ENCODE measurements around the gene SLC44A1.

The SLC44A1 gene

GRCh38 chr9:105236261-105236660, 8.2 kb upstream of the SLC44A1 start:
- Histone ChIP-seq H3K4ac (ENCODE audit: low read depth, low read length) (no peak overlapping the region), H2AFZ (ENCODE audit: insufficient read depth, low read length, poor library complexity) (no peak overlapping the region), H4K12ac (ENCODE audit: low read depth, low read length) (no peak overlapping the region), H3K4me3 (ENCODE audit: low read depth, low read length) (no peak overlapping the region), H3K14ac (ENCODE audit: low read length) (no peak overlapping the region), H3K4me2 (ENCODE audit: low read length) (no peak overlapping the region), H2BK120ac (ENCODE audit: insufficient read depth, low read length, poor library complexity) (no peak overlapping the region), H3K18ac (ENCODE audit: low read length) (no peak overlapping the region), H3K23ac (ENCODE audit: low read length) (no peak overlapping the region), H3K79me1 (ENCODE audit: low read length) (peaks cover under 1% of the 10 kb centered on the region), H3K9me3 (ENCODE audit: insufficient read depth, low read depth, low read length) (no peaks in the 10 kb centered on the region), H3K27me3 (ENCODE audit: insufficient read depth, low read length) (no peaks in the 10 kb centered on the region), H3K4me1 (ENCODE audit: control insufficient read depth in 1 of 2, insufficient read depth in 2 of 2, low read length in 2 of 2) (peaks cover under 1% of the 10 kb centered on the region in 2 experiments), H3K36me3 (ENCODE audit: control insufficient read depth in 1 of 2, insufficient read depth in 2 of 2, low read length in 2 of 2) (no peaks in the 10 kb centered on the region), H2BK12ac (ENCODE audit: low read length) (no peak overlapping the region), H2BK5ac (ENCODE audit: low read depth, low read length, poor library complexity) (no peak overlapping the region), H3K9ac (ENCODE audit: low read length) (no peak overlapping the region), H2AK5ac (ENCODE audit: low read length) (no peak overlapping the region), H4K91ac (ENCODE audit: low read depth, low read length) (no peak overlapping the region), H3K79me2 (ENCODE audit: control insufficient read depth, insufficient read depth, low read length, poor library complexity) (no peaks in the 10 kb centered on the region), H4K8ac (ENCODE audit: low read depth, low read length) (no peak overlapping the region), H3K27ac (ENCODE audit: low read depth, low read length) (no peak overlapping the region)
- WGBS (ENCODE audit: extremely low coverage, insufficient coverage, insufficient read length) = no CpG with 5 or more reads among the region's 1 CpG
- DNase-seq = no peak

DNA sequence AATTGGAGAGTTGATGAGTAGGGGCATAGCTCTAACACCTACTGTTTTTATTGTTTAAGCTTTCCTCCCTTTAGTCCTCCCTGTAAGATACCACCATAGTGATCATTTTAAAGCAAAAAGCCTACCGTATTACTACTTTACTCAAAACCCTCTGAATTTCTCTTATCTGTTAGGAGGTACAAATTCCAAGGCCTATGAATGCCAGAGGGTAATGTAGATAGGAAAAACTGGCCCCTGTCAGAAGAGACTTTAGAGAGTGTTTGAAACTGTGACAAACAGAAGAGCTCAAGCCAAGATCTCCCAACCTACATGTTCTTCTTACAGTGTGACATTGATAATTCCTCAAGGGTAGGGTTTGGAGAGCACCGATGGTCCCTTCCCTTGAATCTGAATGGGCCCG, 7.2 kb upstream of the SLC44A1 start:
- Histone ChIP-seq H3K23ac (ENCODE audit: low read length) (no peak overlapping the region), H3K4me3 (ENCODE audit: low read depth, low read length) (no peak overlapping the region), H3K9ac (ENCODE audit: low read length) (no peak overlapping the region), H3K27me3 (ENCODE audit: insufficient read depth, low read length) (no peaks in the 10 kb centered on the region), H4K91ac (ENCODE audit: low read depth, low read length) (no peak overlapping the region), H2AFZ (ENCODE audit: insufficient read depth, low read length, poor library complexity) (no peak overlapping the region), H4K12ac (ENCODE audit: low read depth, low read length) (no peak overlapping the region), H3K79me1 (ENCODE audit: low read length) (peaks cover 2% of the 10 kb centered on the region), H4K8ac (ENCODE audit: low read depth, low read length) (no peak overlapping the region), H3K79me2 (ENCODE audit: control insufficient read depth, insufficient read depth, low read length, poor library complexity) (no peaks in the 10 kb centered on the region), H3K9me3 (ENCODE audit: insufficient read depth, low read depth, low read length) (no peaks in the 10 kb centered on the region), H3K18ac (ENCODE audit: low read length) (no peak overlapping the region), H3K4ac (ENCODE audit: low read depth, low read length) (no peak overlapping the region), H2BK120ac (ENCODE audit: insufficient read depth, low read length, poor library complexity) (no peak overlapping the region), H3K4me2 (ENCODE audit: low read length) (no peak overlapping the region), H3K36me3 (ENCODE audit: control insufficient read depth in 1 of 2, insufficient read depth in 2 of 2, low read length in 2 of 2) (no peaks in the 10 kb centered on the region), H3K27ac (ENCODE audit: low read depth, low read length) (no peak overlapping the region), H3K4me1 (ENCODE audit: control insufficient read depth in 1 of 2, insufficient read depth in 2 of 2, low read length in 2 of 2) (peaks cover 3 to 5% of the 10 kb centered on the region in 2 experiments), H3K14ac (ENCODE audit: low read length) (no peak overlapping the region), H2BK12ac (ENCODE audit: low read length) (no peak overlapping the region), H2AK5ac (ENCODE audit: low read length) (no peak overlapping the region), H2BK5ac (ENCODE audit: low read depth, low read length, poor library complexity) (no peak overlapping the region)
- no peak for DNase-seq
- WGBS (ENCODE audit: extremely low coverage, insufficient coverage, insufficient read length) = no CpG with 5 or more reads among the region's 3 CpGs

GRCh38 chr9:105238302-105238701, 6.1 kb upstream of the SLC44A1 start:
- H3K23ac ChIP-seq (ENCODE audit: low read length) = no peak overlapping the region
- H3K27ac ChIP-seq (ENCODE audit: low read depth, low read length) = no peak overlapping the region
- WGBS (ENCODE audit: extremely low coverage, insufficient coverage, insufficient read length) = no CpG with 5 or more reads among the region's 3 CpGs
- no peak overlapping the region for H2BK12ac ChIP-seq (ENCODE audit: low read length)
- H2BK120ac ChIP-seq (ENCODE audit: insufficient read depth, low read length, poor library complexity) = no peak overlapping the region
- no peaks in the 10 kb centered on the region for H3K36me3 ChIP-seq (ENCODE audit: control insufficient read depth in 1 of 2, insufficient read depth in 2 of 2, low read length in 2 of 2)
- DNase-seq = peak in 1 of 2 donors; percentile 15
- H3K14ac ChIP-seq (ENCODE audit: low read length) = no peak overlapping the region
- no peak overlapping the region for H3K4me3 ChIP-seq (ENCODE audit: low read depth, low read length)
- H3K9me3 ChIP-seq (ENCODE audit: insufficient read depth, low read depth, low read length) = no peaks in the 10 kb centered on the region
- H3K79me1 ChIP-seq (ENCODE audit: low read length) = peaks cover 2% of the 10 kb centered on the region
- H2AK5ac ChIP-seq (ENCODE audit: low read length) = no peak overlapping the region
- no peaks in the 10 kb centered on the region for H3K27me3 ChIP-seq (ENCODE audit: insufficient read depth, low read length)
- no peak overlapping the region for H3K4ac ChIP-seq (ENCODE audit: low read depth, low read length)
- H3K9ac ChIP-seq (ENCODE audit: low read length) = no peak overlapping the region
- H4K8ac ChIP-seq (ENCODE audit: low read depth, low read length) = no peak overlapping the region
- no peak overlapping the region for H2AFZ ChIP-seq (ENCODE audit: insufficient read depth, low read length, poor library complexity)
- H3K4me2 ChIP-seq (ENCODE audit: low read length) = no peak overlapping the region
- no peak overlapping the region for H2BK5ac ChIP-seq (ENCODE audit: low read depth, low read length, poor library complexity)
- no peak overlapping the region for H4K91ac ChIP-seq (ENCODE audit: low read depth, low read length)
- no peak overlapping the region for H4K12ac ChIP-seq (ENCODE audit: low read depth, low read length)
- no peaks in the 10 kb centered on the region for H3K79me2 ChIP-seq (ENCODE audit: control insufficient read depth, insufficient read depth, low read length, poor library complexity)
- H3K4me1 ChIP-seq (ENCODE audit: control insufficient read depth in 1 of 2, insufficient read depth in 2 of 2, low read length in 2 of 2) = peaks cover 3 to 5% of the 10 kb centered on the region in 2 experiments
- H3K18ac ChIP-seq (ENCODE audit: low read length) = no peak overlapping the region

DNA sequence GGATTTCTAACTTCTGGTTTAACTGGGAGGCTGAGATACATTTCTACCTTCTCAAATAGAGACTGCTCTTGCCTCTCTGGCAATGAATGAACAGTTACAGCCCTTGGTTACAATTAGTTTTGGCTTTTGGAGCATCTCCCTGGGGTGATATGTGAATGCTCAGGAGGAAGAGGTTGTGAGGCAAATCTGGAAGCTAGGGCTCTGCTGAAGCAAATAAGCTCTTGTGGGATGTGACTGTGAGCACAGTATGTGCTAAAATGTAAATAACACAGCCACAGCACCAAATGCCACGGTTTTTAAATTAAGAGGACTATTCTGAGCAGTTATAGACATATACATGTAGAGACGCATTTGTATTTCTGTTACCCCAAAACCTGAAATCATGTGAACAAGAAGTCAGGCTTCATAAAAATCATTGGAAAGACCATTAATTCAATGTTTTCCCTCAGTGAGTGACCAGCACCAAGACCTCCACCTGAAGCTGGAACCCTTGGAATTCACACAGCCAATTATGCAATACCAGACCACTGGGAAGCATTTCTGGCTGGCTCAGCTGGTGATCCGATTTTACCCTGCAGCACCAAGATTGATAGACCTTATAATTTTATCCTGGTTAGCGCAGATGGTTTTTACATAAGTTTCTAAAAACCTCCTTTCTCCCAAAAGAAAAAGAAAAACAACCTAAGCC, 3.0 kb upstream of the SLC44A1 start:
- H3K27me3 ChIP-seq (ENCODE audit: insufficient read depth, low read length) = no peaks in the 10 kb centered on the region

More for the DNA sequence above, 3.0 kb upstream of the SLC44A1 start:
- H3K36me3 ChIP-seq (ENCODE audit: control insufficient read depth in 1 of 2, insufficient read depth in 2 of 2, low read length in 2 of 2) = no peaks in the 10 kb centered on the region
- H4K8ac ChIP-seq (ENCODE audit: low read depth, low read length) = no peak overlapping the region
- no peak overlapping the region for H2AK5ac ChIP-seq (ENCODE audit: low read length)
- no peaks in the 10 kb centered on the region for H3K9me3 ChIP-seq (ENCODE audit: insufficient read depth, low read depth, low read length)
- peaks cover 18% of the 10 kb centered on the region for H3K79me1 ChIP-seq (ENCODE audit: low read length)
- H2BK120ac ChIP-seq (ENCODE audit: insufficient read depth, low read length, poor library complexity) = no peak overlapping the region
- no peak overlapping the region for H3K9ac ChIP-seq (ENCODE audit: low read length)
- no peak overlapping the region for H3K18ac ChIP-seq (ENCODE audit: low read length)
- H3K4me3 ChIP-seq (ENCODE audit: low read depth, low read length) = no peak overlapping the region
- no peak overlapping the region for H4K12ac ChIP-seq (ENCODE audit: low read depth, low read length)
- H2BK5ac ChIP-seq (ENCODE audit: low read depth, low read length, poor library complexity) = no peak overlapping the region
- H2AFZ ChIP-seq (ENCODE audit: insufficient read depth, low read length, poor library complexity) = no peak overlapping the region
- H3K27ac ChIP-seq (ENCODE audit: low read depth, low read length) = no peak overlapping the region
- peak overlapping the region; percentile 88 for H2BK12ac ChIP-seq (ENCODE audit: low read length)
- no peak overlapping the region for H3K4me2 ChIP-seq (ENCODE audit: low read length)
- peaks cover 3 to 5% of the 10 kb centered on the region in 2 experiments for H3K4me1 ChIP-seq (ENCODE audit: control insufficient read depth in 1 of 2, insufficient read depth in 2 of 2, low read length in 2 of 2)
- H3K79me2 ChIP-seq (ENCODE audit: control insufficient read depth, insufficient read depth, low read length, poor library complexity) = peaks cover 5% of the 10 kb centered on the region
- H4K91ac ChIP-seq (ENCODE audit: low read depth, low read length) = peak overlapping the region; percentile 59
- no CpG with 5 or more reads among the region's 4 CpGs for WGBS (ENCODE audit: extremely low coverage, insufficient coverage, insufficient read length)
- DNase-seq = peak in 1 of 2 donors; percentile 9
- no peak overlapping the region for H3K4ac ChIP-seq (ENCODE audit: low read depth, low read length)
- no peak overlapping the region for H3K23ac ChIP-seq (ENCODE audit: low read length)
- H3K14ac ChIP-seq (ENCODE audit: low read length) = no peak overlapping the region
